Mucosa of descending colon (tissue), 3 donors: ENCODE results near the gene IQCN. TPM values are rescaled to one million over a fixed set of nuclear protein-coding genes. Genes with fewer than 3 reads are reported as not detected.

ENCODE experiments used
- ATAC-seq: fragments of 200-7000 bp; cut with Tn5 transposase; one replicate; pipeline ENCODE4 v1.9.1; 2020; ENCODE audit warnings: mild to moderate bottlenecking, moderate library complexity
- DNase-seq, 3 donors: peaks; one replicate each; pipeline ENCODE4 v3.0.0-alpha.2; 2020
- H3K36me3 ChIP-seq: fragments of 200-600 bp; one replicate; pipeline ENCODE4 v1.8.0; 2021; ENCODE audit warnings: low read depth, mild to moderate bottlenecking
- H3K4me1 ChIP-seq: fragments of 200-600 bp; one replicate; pipeline ENCODE4 v1.8.0; 2021; ENCODE audit warnings: low read depth, mild to moderate bottlenecking
- H3K4me3 ChIP-seq: fragments of 200-600 bp; one replicate; pipeline ENCODE4 v1.8.0; 2021; ENCODE audit warnings: mild to moderate bottlenecking
- H3K9me3 ChIP-seq: fragments of 200-600 bp; one replicate; pipeline ENCODE4 v1.8.0; 2021; ENCODE audit warnings: mild to moderate bottlenecking
- intact Hi-C, 2 donors: fragments of 100-400 bp; cut with DNase I in 1 of 2; cut with micrococcal nuclease in 1 of 2; formaldehyde crosslinking; loops; one replicate each; pipeline versions ENCODE4 v1.11.0 to v1.11.1; 2022; cut with DNase I, micrococcal nuclease
- total RNA-seq, 3 donors: library from RNA; stranded (reverse); fragmentation: NEBNext Ultra II Directional in 2 of 3; extraction: Animal tissue kit (Norgen Biotek cat#: 25700) in 2 of 3; gene quantifications; one replicate each; pipeline versions ENCODE4 v1.2.1 to v1.2.4, GENCODE V29; 2021 to 2023
- TF ChIP-seq, protein P1 (sequence below): fragments of 200-600 bp; IDR thresholded peaks from one replicate; pipeline ENCODE4 v1.8.0; 2022; ENCODE audit warnings: antibody characterized with exemption, mild to moderate bottlenecking
- donor health status: DM: no; HTN: no; CAD: no; lungs with moderate emphysema.
- donor health status: DM: no; HTN: no; CAD: no.
- donor health status: DM: no; HTN: yes; CAD: no.

Gene IQCN
- total RNA-seq, 3 donors from 2014 or later: 4.4 to 10.6 (median 8.0) TPM

DNA sequence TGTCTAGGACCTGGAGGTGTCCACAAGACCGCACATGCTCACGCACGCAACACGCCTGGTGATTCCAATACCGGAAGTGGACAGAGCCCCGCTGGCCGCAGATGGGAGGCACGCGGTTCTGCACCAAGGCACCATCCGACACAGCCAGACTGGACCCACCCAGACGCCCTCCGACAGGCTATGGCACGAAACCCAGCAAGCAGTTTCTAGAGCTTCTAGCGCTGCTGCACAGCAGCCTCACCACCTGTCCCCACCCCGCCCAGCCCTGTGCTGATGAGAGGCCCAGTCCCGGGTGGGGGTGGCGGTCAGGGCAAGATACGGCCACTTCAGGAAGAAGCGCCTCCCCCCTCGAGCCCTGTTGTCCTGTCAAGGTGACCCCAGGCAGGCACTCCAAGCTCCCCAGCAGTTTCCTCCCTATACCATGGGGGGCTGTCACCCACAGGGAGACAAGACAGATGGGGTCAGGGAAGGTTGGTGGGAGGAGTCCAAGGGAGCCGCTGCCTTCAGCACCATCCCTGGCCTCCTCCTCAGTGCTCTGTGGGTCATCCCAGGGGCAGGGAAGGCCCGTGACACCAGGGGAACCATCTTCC, 37.3 kb upstream of the IQCN start:
- ATAC-seq: peak; percentile 26
- Histone ChIP-seq H3K4me3 (no peak overlapping the region), H3K9me3 (no peaks in the 10 kb centered on the region), H3K4me1 (peaks cover 27% of the 10 kb centered on the region), H3K36me3 (no peaks in the 10 kb centered on the region)
- intact Hi-C loops: no loop called here
- DNase-seq: peak in 1 of 3 donors; percentile 58
- TF ChIP-seq, protein P1, sequence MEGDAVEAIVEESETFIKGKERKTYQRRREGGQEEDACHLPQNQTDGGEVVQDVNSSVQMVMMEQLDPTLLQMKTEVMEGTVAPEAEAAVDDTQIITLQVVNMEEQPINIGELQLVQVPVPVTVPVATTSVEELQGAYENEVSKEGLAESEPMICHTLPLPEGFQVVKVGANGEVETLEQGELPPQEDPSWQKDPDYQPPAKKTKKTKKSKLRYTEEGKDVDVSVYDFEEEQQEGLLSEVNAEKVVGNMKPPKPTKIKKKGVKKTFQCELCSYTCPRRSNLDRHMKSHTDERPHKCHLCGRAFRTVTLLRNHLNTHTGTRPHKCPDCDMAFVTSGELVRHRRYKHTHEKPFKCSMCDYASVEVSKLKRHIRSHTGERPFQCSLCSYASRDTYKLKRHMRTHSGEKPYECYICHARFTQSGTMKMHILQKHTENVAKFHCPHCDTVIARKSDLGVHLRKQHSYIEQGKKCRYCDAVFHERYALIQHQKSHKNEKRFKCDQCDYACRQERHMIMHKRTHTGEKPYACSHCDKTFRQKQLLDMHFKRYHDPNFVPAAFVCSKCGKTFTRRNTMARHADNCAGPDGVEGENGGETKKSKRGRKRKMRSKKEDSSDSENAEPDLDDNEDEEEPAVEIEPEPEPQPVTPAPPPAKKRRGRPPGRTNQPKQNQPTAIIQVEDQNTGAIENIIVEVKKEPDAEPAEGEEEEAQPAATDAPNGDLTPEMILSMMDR: no peak

- TF ChIP-seq, protein P1: no peak
- intact Hi-C loops: no loop called here
- no peaks in the 10 kb centered on the region for H3K36me3 ChIP-seq
Measured at GRCh38 chr19:18310966-18311365, 36.7 kb upstream of the IQCN start.

DNA sequence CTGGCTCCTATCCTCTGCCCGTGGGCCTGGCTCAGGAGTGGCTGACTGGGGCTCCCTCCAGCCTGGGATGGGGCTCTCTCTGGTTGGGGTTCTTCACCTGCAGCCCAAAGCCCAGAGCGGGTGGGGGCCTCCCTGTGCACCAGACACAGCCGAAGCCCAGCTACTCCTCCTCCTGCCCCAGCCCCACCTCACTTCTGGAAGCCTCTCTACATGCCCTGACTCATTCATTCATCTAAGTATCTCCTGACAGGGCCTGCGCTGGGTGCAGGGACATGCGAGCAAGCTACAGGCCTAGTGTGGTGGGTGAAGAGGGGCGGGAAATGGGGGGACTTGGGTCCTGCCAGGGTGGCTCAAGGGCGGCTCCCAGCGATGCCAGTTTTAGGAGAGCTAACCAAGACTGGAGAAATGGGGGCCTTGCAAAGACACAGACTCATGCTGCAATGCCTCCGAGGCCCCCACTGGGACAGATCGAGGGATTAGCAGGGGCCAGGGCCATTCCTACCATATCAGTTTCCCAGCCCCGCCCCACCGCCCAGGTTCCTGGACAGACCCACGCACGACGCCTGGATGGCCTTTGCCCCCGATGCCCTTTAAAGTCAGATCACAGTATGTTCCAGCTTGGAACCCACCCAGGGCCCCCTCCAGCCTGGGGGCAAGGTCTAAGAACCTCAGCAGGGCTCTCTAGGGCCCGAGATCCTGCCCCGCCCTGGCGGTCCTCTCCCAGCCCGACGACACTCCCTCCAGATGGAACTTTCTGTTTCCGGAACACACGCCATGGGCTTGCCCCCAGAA, 36.1 kb upstream of the IQCN start:
- peak; percentile 67 to 80 (median 76) for DNase-seq
- H3K4me3 ChIP-seq: no peak overlapping the region
- H3K4me1 ChIP-seq: peaks cover 38% of the 10 kb centered on the region
- intact Hi-C loops: no loop called here
- TF ChIP-seq, protein P1: no peak
- H3K9me3 ChIP-seq: no peaks in the 10 kb centered on the region
- ATAC-seq: peak; percentile 73
- no peaks in the 10 kb centered on the region for H3K36me3 ChIP-seq

More at GRCh38 chr19:18310966-18311365, 36.7 kb upstream of the IQCN start:
- Histone ChIP-seq H3K4me1 (peaks cover 31% of the 10 kb centered on the region), H3K9me3 (no peaks in the 10 kb centered on the region), H3K4me3 (no peak overlapping the region)
- DNase-seq (peak in 1 of 3 donors; percentile 66), ATAC-seq (no peak)

DNA sequence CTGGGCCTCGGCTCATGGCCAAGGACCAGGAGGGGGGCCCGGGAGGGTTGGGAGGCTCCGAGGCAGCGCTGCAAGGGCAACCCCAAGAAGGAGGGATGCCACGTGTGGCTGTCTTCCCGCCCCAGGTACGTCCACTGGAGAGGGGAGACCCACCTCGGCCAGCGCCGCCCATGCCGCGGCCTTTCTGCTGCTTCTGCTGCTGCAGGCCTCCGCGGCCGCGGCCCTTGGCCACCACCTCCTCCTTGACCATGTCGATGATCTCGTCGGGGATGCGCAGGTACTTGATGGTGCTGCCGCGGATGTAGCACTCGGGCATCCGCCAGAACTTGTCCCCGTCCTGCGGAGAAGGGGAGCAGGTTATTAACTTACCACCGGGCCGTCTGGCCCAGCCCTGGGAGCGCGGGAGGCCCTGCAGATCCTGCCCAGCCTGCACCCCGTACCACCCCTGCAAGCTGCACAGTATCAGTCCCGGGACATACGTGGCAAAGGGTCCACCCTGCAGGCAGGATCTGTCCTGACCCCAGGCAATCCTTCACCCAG, 35.3 kb upstream of the IQCN start:
- intact Hi-C loops: no loop called here
- no peak for ATAC-seq
- peaks cover 43% of the 10 kb centered on the region for H3K4me1 ChIP-seq
- H3K9me3 ChIP-seq: no peaks in the 10 kb centered on the region
- H3K36me3 ChIP-seq: no peaks in the 10 kb centered on the region
- peak in 1 of 3 donors; percentile 60 for DNase-seq
- TF ChIP-seq, protein P1: no peak
- H3K4me3 ChIP-seq: no peak overlapping the region

GRCh38 chr19:18308948-18309325, 34.7 kb upstream of the IQCN start:
- TF ChIP-seq, protein P1: no peak
- H3K4me1 ChIP-seq: peaks cover 43% of the 10 kb centered on the region
- H3K4me3 ChIP-seq: no peak overlapping the region
- ATAC-seq: no peak
- H3K36me3 ChIP-seq: no peaks in the 10 kb centered on the region
- DNase-seq: peak in 1 of 3 donors; percentile 56
- intact Hi-C loops: no loop called here
- no peaks in the 10 kb centered on the region for H3K9me3 ChIP-seq
